MM.1S (cell line): ENCODE data around the gene PROM2.
A peak's percentile ranks its signal among the peaks of the same experiment; 100 is the strongest.

ENCODE experiments used
- DNase-seq: peaks from one replicate; pipeline ENCODE4 v3.0.0-alpha.2; 2015
- H2AFZ ChIP-seq: fragments of 300-600 bp; sonication (generic); 2 replicates; pipeline ENCODE4 v1.6.0; 2016; ENCODE audit warnings: antibody characterized with exemption, low read length
- H3F3A ChIP-seq: fragments of 300-600 bp; sonication (generic); 2 replicates; pipeline ENCODE4 v1.6.1; 2016; ENCODE audit warnings: mild to moderate bottlenecking, antibody characterized with exemption, low read length, moderate library complexity, mixed read lengths; ENCODE audit not compliant: insufficient read depth
- H3K27ac ChIP-seq: fragments of 300-600 bp; sonication (generic); 2 replicates; pipeline ENCODE4 v1.5.1; 2016; ENCODE audit warnings: mild to moderate bottlenecking, low read length
- H3K27me3 ChIP-seq: fragments of 300-600 bp; sonication (generic); replicated peaks from 2 replicates; pipeline ENCODE4 v1.6.0; 2016; ENCODE audit warnings: low read length; ENCODE audit not compliant: insufficient read depth
- H3K36me3 ChIP-seq: fragments of 300-600 bp; sonication (generic); replicated peaks from 2 replicates; pipeline ENCODE4 v1.6.1; 2016; ENCODE audit warnings: mild to moderate bottlenecking, low read length, mixed read lengths; ENCODE audit not compliant: insufficient read depth
- H3K4me1 ChIP-seq: fragments of 300-600 bp; sonication (generic); 2 replicates; pipeline ENCODE4 v1.6.1; 2016; ENCODE audit warnings: low read length, mixed read lengths
- H3K4me2 ChIP-seq: fragments of 300-600 bp; sonication (generic); 2 replicates; pipeline ENCODE4 v1.6.0; 2016; ENCODE audit warnings: low read depth, low read length
- H3K4me3 ChIP-seq: fragments of 300-600 bp; sonication (generic); 2 replicates; pipeline ENCODE4 v1.5.1; 2016; ENCODE audit warnings: low read length, mixed read lengths
- H3K79me2 ChIP-seq: fragments of 300-600 bp; sonication (generic); 2 replicates; pipeline ENCODE4 v1.6.1; 2016; ENCODE audit warnings: mixed run types, low read length, mixed read lengths
- H3K9ac ChIP-seq: fragments of 300-600 bp; sonication (generic); 2 replicates; pipeline ENCODE4 v1.6.1; 2016; ENCODE audit warnings: low read length, mixed read lengths
- H3K9me2 ChIP-seq: fragments of 300-600 bp; sonication (generic); replicated peaks from 2 replicates; pipeline ENCODE4 v1.6.1; 2016; ENCODE audit warnings: mild to moderate bottlenecking, low read length, mixed read lengths; ENCODE audit not compliant: insufficient read depth
- H3K9me3 ChIP-seq: fragments of 300-600 bp; sonication (generic); replicated peaks from 2 replicates; pipeline ENCODE4 v1.6.1; 2016; ENCODE audit warnings: mild to moderate bottlenecking, low read length, mixed read lengths; ENCODE audit not compliant: insufficient read depth
- H4K20me1 ChIP-seq: fragments of 300-600 bp; sonication (generic); 2 replicates; pipeline ENCODE4 v1.6.1; 2016; ENCODE audit warnings: mild to moderate bottlenecking, low read length, moderate library complexity, mixed read lengths; ENCODE audit not compliant: insufficient read depth
- EZH2 ChIP-seq: fragments of 300-600 bp; sonication (generic); optimal IDR thresholded peaks from 2 replicates; pipeline ENCODE3; 2017; ENCODE audit warnings: low read depth, mild to moderate bottlenecking, antibody characterized with exemption, low read length, mixed read lengths
- EZH2phosphoT487 ChIP-seq: fragments of 300-600 bp; sonication (generic); IDR thresholded peaks from 2 replicates; pipeline ENCODE4 v1.6.1; 2018; ENCODE audit warnings: antibody characterized with exemption, low read length
- TF ChIP-seq, protein P1 (sequence below): fragments of 300-600 bp; sonication (generic); IDR thresholded peaks from 2 replicates; pipeline ENCODE4 v1.5.1; 2016; ENCODE audit warnings: antibody characterized with exemption, low read length, mixed read lengths

Gene PROM2

DNA sequence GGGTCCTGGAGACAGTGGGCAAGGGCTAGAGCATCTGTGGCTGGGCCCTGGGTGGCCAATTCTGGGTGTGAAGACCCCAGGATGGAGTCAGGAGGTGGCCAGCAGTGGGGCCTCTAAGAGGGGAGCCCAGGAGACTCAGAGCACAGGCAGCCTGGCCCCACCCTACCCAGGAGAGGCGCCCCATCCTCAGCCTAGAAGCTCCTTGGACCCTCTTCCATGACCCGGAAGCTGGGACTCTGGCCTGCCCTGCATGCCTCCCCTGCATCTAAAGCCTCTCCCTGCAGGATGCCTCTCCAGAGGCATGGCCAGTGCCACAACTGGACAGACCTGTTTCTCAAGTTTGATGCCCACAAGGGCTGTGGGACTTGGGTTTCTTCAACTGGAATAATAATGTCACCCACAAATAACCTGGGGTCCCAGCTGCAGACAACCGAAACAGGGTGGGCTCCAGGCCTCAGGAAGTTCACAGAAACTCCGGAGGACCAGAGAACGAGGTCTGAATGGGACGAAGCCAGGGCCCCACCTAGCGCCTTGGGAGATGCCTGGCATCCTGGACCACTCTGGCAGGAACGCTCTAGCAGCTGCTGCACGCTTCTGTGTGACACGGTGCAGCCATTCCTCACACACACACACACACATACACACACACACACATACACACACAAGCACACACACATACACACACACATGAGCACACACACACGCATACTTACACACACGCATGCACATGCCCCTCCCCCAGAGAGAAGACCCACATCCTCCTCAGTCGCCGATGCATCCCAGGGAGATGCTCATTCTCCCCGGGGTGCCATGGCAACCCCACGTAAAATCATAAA lies 39.3 kb downstream of the PROM2 start:
- H4K20me1 ChIP-seq: no peaks in the 10 kb centered on the region
- no peak overlapping the region for H3K4me3 ChIP-seq
- H3K27me3 ChIP-seq: peaks cover 16% of the 10 kb centered on the region; the same call in 1 of the 2 replicates
- no peaks in the 10 kb centered on the region for H3K4me1 ChIP-seq
- H3F3A ChIP-seq: no peaks in the 10 kb centered on the region
- DNase-seq: no peak
- TF ChIP-seq, protein P1, sequence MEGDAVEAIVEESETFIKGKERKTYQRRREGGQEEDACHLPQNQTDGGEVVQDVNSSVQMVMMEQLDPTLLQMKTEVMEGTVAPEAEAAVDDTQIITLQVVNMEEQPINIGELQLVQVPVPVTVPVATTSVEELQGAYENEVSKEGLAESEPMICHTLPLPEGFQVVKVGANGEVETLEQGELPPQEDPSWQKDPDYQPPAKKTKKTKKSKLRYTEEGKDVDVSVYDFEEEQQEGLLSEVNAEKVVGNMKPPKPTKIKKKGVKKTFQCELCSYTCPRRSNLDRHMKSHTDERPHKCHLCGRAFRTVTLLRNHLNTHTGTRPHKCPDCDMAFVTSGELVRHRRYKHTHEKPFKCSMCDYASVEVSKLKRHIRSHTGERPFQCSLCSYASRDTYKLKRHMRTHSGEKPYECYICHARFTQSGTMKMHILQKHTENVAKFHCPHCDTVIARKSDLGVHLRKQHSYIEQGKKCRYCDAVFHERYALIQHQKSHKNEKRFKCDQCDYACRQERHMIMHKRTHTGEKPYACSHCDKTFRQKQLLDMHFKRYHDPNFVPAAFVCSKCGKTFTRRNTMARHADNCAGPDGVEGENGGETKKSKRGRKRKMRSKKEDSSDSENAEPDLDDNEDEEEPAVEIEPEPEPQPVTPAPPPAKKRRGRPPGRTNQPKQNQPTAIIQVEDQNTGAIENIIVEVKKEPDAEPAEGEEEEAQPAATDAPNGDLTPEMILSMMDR: no peak
- TF ChIP-seq EZH2 (no peak), EZH2phosphoT487 (no peak)
- no peak overlapping the region for H2AFZ ChIP-seq
- H3K4me2 ChIP-seq: no peak overlapping the region
- no peaks in the 10 kb centered on the region for H3K36me3 ChIP-seq
- no peak overlapping the region for H3K9ac ChIP-seq
- no peak overlapping the region for H3K27ac ChIP-seq
- H3K9me2 ChIP-seq: no peaks in the 10 kb centered on the region
- H3K9me3 ChIP-seq: no peaks in the 10 kb centered on the region
- no peaks in the 10 kb centered on the region for H3K79me2 ChIP-seq

- TF ChIP-seq EZH2phosphoT487 (no peak), EZH2 (no peak)
- TF ChIP-seq, protein P1: no peak
- H3K4me1 ChIP-seq: no peaks in the 10 kb centered on the region
- H3K27me3 ChIP-seq: peaks cover 16% of the 10 kb centered on the region; the same call in 1 of the 2 replicates
- no peaks in the 10 kb centered on the region for H3K9me3 ChIP-seq
- no peak overlapping the region for H3K27ac ChIP-seq
- no peaks in the 10 kb centered on the region for H4K20me1 ChIP-seq
- no peaks in the 10 kb centered on the region for H3F3A ChIP-seq
- no peaks in the 10 kb centered on the region for H3K9me2 ChIP-seq
- H3K79me2 ChIP-seq: no peaks in the 10 kb centered on the region
- no peak for DNase-seq
- no peak overlapping the region for H2AFZ ChIP-seq
- H3K4me3 ChIP-seq: no peak overlapping the region
- no peak overlapping the region for H3K4me2 ChIP-seq
- no peaks in the 10 kb centered on the region for H3K36me3 ChIP-seq
- no peak overlapping the region for H3K9ac ChIP-seq
These were observed 40.3 kb downstream of the PROM2 start for GRCh38 chr2:95314598-95314963.

- Histone ChIP-seq H3K27me3 (peaks cover 16% of the 10 kb centered on the region; the same call in 1 of the 2 replicates), H3K9me2 (no peaks in the 10 kb centered on the region), H3K4me3 (no peak overlapping the region), H3K9ac (no peak overlapping the region), H3K4me2 (no peak overlapping the region), H3K9me3 (no peaks in the 10 kb centered on the region), H3K36me3 (no peaks in the 10 kb centered on the region), H3K79me2 (no peaks in the 10 kb centered on the region), H3K4me1 (no peaks in the 10 kb centered on the region), H3F3A (no peaks in the 10 kb centered on the region), H4K20me1 (no peaks in the 10 kb centered on the region), H2AFZ (no peak overlapping the region), H3K27ac (no peak overlapping the region)
- no peak for TF ChIP-seq EZH2
- TF ChIP-seq, protein P1: peak; percentile 33
- peak; percentile 16 for DNase-seq
These were observed 40.8 kb downstream of the PROM2 start for GRCh38 chr2:95314964-95315611.
